Fibroblast of peridontal ligament (primary cell): Measurements from ENCODE around the gene HDDC3.
A peak's percentile ranks its signal among the peaks of the same experiment; 100 is the strongest.
"Not testable (repeated sequence)": the region's sequence is repeated elsewhere in the genome, so short reads cannot be mapped to it uniquely, and the experiment has no call there.

Source experiments
- DNase-seq: peaks from one replicate; pipeline ENCODE4 v3.0.0-alpha.2; 2010; ENCODE audit errors: extremely low read depth

Gene HDDC3

GRCh38 chr15:90910441-90911301, 21.7 kb downstream of the HDDC3 start:
- DNase-seq: no peak

- DNase-seq: no peak
Observed at GRCh38 chr15:90909976-90910375, 22.4 kb downstream of the HDDC3 start.

- not testable (repeated sequence) for DNase-seq
Observed at GRCh38 chr15:90909449-90909848, 22.9 kb downstream of the HDDC3 start.

GRCh38 chr15:90907838-90908507, 24.4 kb downstream of the HDDC3 start:
- no peak for DNase-seq

GRCh38 chr15:90907051-90907660, 25.2 kb downstream of the HDDC3 start:
- DNase-seq: no peak

GRCh38 chr15:90906181-90906849, 26.0 kb downstream of the HDDC3 start:
- DNase-seq: no peak

- no peak for DNase-seq
Observed at GRCh38 chr15:90905306-90906180, 26.8 kb downstream of the HDDC3 start.

GRCh38 chr15:90904746-90905145, 27.6 kb downstream of the HDDC3 start:
- DNase-seq: no peak

GRCh38 chr15:90903733-90904536, 28.4 kb downstream of the HDDC3 start:
- DNase-seq: no peak

- DNase-seq: peak; percentile 9
Observed at GRCh38 chr15:90902840-90903732, 29.3 kb downstream of the HDDC3 start, which contains the start of gene MAN2A2. MAN2A2 (plus strand) TSS chr15:90903302; CDS start chr15:90904208, 906 bp downstream.

GRCh38 chr15:90902040-90902839, 30.1 kb downstream of the HDDC3 start:
- DNase-seq: peak; percentile 74

GRCh38 chr15:90901175-90902039, 30.9 kb downstream of the HDDC3 start:
- no peak for DNase-seq

GRCh38 chr15:90897131-90897655, 35.2 kb downstream of the HDDC3 start:
- DNase-seq: not testable (repeated sequence)

GRCh38 chr15:90895571-90896117, 36.7 kb downstream of the HDDC3 start:
- no peak for DNase-seq

GRCh38 chr15:90893175-90894090, 38.9 kb downstream of the HDDC3 start:
- no peak for DNase-seq
